H1 (cell line): ENCODE measurements around the gene MRPL40. TPM values are rescaled to one million over a fixed set of nuclear protein-coding genes. Genes with fewer than 3 reads are reported as not detected.

Experiments used
- BACH1 ChIP-seq: IDR thresholded peaks from 2 replicates; pipeline ENCODE4 v1.6.1; 2012; ENCODE audit warnings: low read length, improper control_type of control experiment
- CBX8 ChIP-seq: fragments of 300-800, 300-1000 bp; sonication (generic); IDR thresholded peaks from 2 replicates; pipeline ENCODE4 v1.7.1; 2016; ENCODE audit warnings: low read depth, low read length, borderline replicate concordance
- CEBPB ChIP-seq: IDR thresholded peaks from 2 replicates; pipeline ENCODE4 v1.6.1; 2012; ENCODE audit warnings: low read depth, low read length
- CHD2 ChIP-seq: IDR thresholded peaks from 2 replicates; pipeline ENCODE4 v1.6.1; 2012; ENCODE audit warnings: low read length, improper control_type of control experiment
- CREB1 ChIP-seq: IDR thresholded peaks from 2 replicates; pipeline ENCODE4 v1.6.1; 2012; ENCODE audit warnings: inconsistent platforms
- CTBP2 ChIP-seq: IDR thresholded peaks from 2 replicates; pipeline ENCODE4 v1.7.0; 2011; ENCODE audit warnings: borderline replicate concordance, mild to moderate bottlenecking, moderate library complexity, mixed read lengths, low read length; ENCODE audit not compliant: insufficient read depth, insufficient read length
- EZH2 ChIP-seq: fragments of 200-600 bp; sonication (generic); IDR thresholded peaks from 2 replicates; pipeline ENCODE4 v1.7.1; 2012; ENCODE audit warnings: low read depth, mild to moderate bottlenecking, moderate library complexity, low read length, inconsistent platforms; ENCODE audit not compliant: severe bottlenecking
- JUND ChIP-seq: IDR thresholded peaks from 2 replicates; pipeline ENCODE4 v1.6.1; 2011; ENCODE audit warnings: mild to moderate bottlenecking, improper control_type of control experiment, low read length
- MAFK ChIP-seq: IDR thresholded peaks from 2 replicates; pipeline ENCODE4 v1.6.1; 2012; ENCODE audit warnings: low read depth, mild to moderate bottlenecking, improper control_type of control experiment, low read length
- MAX ChIP-seq: IDR thresholded peaks from 2 replicates; pipeline ENCODE4 v1.6.1; 2012; ENCODE audit warnings: inconsistent platforms
- NANOG ChIP-seq: IDR thresholded peaks from 2 replicates; pipeline ENCODE4 v1.6.1; 2011; ENCODE audit warnings: low read length, low read depth, mild to moderate bottlenecking, inconsistent platforms; ENCODE audit not compliant: insufficient read depth, poor library complexity, severe bottlenecking
- NRF1 ChIP-seq: IDR thresholded peaks from 2 replicates; pipeline ENCODE4 v1.6.1; 2011; ENCODE audit warnings: mild to moderate bottlenecking, low read depth, low read length, improper control_type of control experiment
- PHF8 ChIP-seq: fragments of 200-600 bp; sonication (generic); conservative IDR thresholded peaks from 2 replicates; pipeline ENCODE4 v1.7.1; 2012; ENCODE audit warnings: low read depth, mild to moderate bottlenecking, inconsistent platforms, low read length, moderate library complexity
- POLR2A ChIP-seq, 2 experiments: IDR thresholded peaks; 1 replicate in 1 of 2; 2 replicates in 1 of 2; pipeline ENCODE4 v1.6.1; 2011; ENCODE audit warnings: low read depth in 2 of 2, low read length in 2 of 2, mild to moderate bottlenecking in 2 of 2; ENCODE audit errors: control extremely low read depth in 1 of 2
- RNF2 ChIP-seq: fragments of 200-900, 300-1000 bp; sonication (generic); IDR thresholded peaks from 2 replicates; pipeline ENCODE4 v1.7.1; 2016; ENCODE audit warnings: borderline replicate concordance, low read depth, mild to moderate bottlenecking, antibody characterized with exemption, low read length; ENCODE audit not compliant: poor library complexity, severe bottlenecking; ENCODE audit errors: missing control alignments
- SAP30 ChIP-seq: fragments of 300-600 bp; sonication (generic); IDR thresholded peaks from 2 replicates; pipeline ENCODE4 v1.7.1; 2012; ENCODE audit warnings: low read length, moderate library complexity, mild to moderate bottlenecking, inconsistent platforms; ENCODE audit not compliant: insufficient read depth, insufficient replicate concordance
- SIX5 ChIP-seq: IDR thresholded peaks from 2 replicates; pipeline ENCODE4 v1.6.1; 2011; ENCODE audit warnings: mild to moderate bottlenecking, low read depth, low read length
- SP1 ChIP-seq: IDR thresholded peaks from 2 replicates; pipeline ENCODE4 v1.6.1; 2011; ENCODE audit warnings: low read depth, low read length
- SUZ12 ChIP-seq: fragments of 200-600 bp; sonication (generic); IDR thresholded peaks from 2 replicates; pipeline ENCODE4 v1.6.1; 2012; ENCODE audit warnings: mild to moderate bottlenecking, inconsistent platforms, low read length, moderate library complexity, mixed read lengths
- TAF1 ChIP-seq: IDR thresholded peaks from 2 replicates; pipeline ENCODE4 v1.6.1; 2011; ENCODE audit warnings: mild to moderate bottlenecking, low read depth, low read length
- TBP ChIP-seq: IDR thresholded peaks from 2 replicates; pipeline ENCODE4 v1.6.1; 2011; ENCODE audit warnings: low read depth, low read length, improper control_type of control experiment
- ZNF274 ChIP-seq: IDR thresholded peaks from 2 replicates; pipeline ENCODE4 v1.7.0; 2012; ENCODE audit warnings: low read length, borderline replicate concordance; ENCODE audit errors: extremely low read depth
- polyA plus RNA-seq, 7 experiments: library from polyadenylated mRNA; depleted of rRNA in 3 of 7; stranded (reverse) in 5 of 7; unstranded in 2 of 7; fragments of >200 nt in 5 of 7; fragments of 200-250 nt in 2 of 7; gene quantifications; 1 replicate in 5 of 7; 2 replicates in 1 of 7; 4 replicates in 1 of 7; pipeline versions ENCODE4 v1.2.1 to v1.2.3, GENCODE V29; 2011 to 2013; ENCODE audit warnings: missing spikeins in 2 of 7, mixed read lengths in 2 of 7
- total RNA-seq: library from RNA; stranded (reverse); fragmentation: NEBNext Ultra II Directional; extraction: Animal tissue kit (Norgen Biotek cat#: 25700); gene quantifications from 2 replicates; pipeline ENCODE4 v1.2.1, GENCODE V29; 2021
- TF ChIP-seq, protein P1 (sequence below): IDR thresholded peaks from 2 replicates; pipeline ENCODE4 v1.6.1; 2012; ENCODE audit warnings: inconsistent platforms

The MRPL40 gene
- total and polyA plus RNA-seq, 2 of the 8 experiments (the other 6 are each of a cell fraction or from before 2014, with no cell fraction given): 12.4 to 14.5 TPM

DNA sequence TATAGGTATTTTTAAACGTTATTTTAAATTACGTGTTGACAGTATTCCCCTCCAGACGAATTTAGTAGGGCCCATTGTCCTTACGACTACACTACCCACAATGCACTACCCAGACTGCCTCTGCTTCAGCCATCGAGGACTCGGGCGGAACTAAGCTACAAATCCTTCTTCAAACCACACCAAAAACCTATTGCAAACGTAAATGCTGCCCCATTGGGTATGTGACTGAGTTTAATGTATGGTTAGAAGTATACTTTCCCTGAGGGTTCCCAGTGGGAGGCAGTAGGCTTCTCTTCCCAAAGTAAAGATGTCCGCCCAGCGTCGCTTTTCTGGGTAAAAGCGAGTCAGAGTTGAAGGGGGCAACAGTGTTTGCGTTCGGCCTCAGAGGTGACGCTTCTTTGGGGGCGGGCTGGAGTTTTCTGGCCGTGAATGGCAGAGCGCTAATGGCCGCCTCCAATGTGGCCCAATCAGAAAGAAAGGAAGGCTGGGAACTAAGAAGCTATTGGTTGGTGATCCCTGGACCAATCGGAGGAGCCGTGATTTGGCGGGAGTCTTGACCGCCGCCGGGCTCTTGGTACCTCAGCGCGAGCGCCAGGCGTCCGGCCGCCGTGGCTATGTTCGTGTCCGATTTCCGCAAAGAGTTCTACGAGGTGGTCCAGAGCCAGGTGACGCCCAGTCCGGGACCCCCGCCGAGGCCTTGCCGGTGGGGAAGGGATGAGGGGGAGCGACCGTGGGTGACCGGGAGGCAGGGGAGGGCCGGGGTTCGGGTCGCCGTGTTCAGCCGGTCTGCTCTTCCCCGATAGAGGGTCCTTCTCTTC, 47.2 kb downstream of the MRPL40 start, which contains the start of gene CDC45 (continued):
- peak; percentile 74 for TF ChIP-seq NANOG
- peak; percentile 76 for TF ChIP-seq SIX5
- TF ChIP-seq SUZ12: no peak
- TF ChIP-seq MAFK: no peak
- no peak for TF ChIP-seq JUND
- peak; percentile 67 for TF ChIP-seq TBP
- TF ChIP-seq EZH2: no peak
- no peak for TF ChIP-seq SAP30
- TF ChIP-seq ZNF274: no peak
- TF ChIP-seq CTBP2: no peak
- TF ChIP-seq CEBPB: no peak
- TF ChIP-seq NRF1: no peak
- no peak for TF ChIP-seq CBX8
- TF ChIP-seq CREB1: peak; percentile 85
- no peak for TF ChIP-seq RNF2
- peak; percentile 81 for TF ChIP-seq MAX
- TF ChIP-seq SP1: peak; percentile 94
- TF ChIP-seq TAF1: peak; percentile 88
- peak; percentile 90 for TF ChIP-seq PHF8
- TF ChIP-seq POLR2A (IDR thresholded peaks at IDR 0.05; ENCODE audit: control extremely low read depth in 1 of 2, low read depth in 2 of 2, low read length in 2 of 2): peak; percentile 73 to 86
- TF ChIP-seq CHD2: peak; percentile 62; the same call in 1 of the 2 replicates
- TF ChIP-seq, protein P1, sequence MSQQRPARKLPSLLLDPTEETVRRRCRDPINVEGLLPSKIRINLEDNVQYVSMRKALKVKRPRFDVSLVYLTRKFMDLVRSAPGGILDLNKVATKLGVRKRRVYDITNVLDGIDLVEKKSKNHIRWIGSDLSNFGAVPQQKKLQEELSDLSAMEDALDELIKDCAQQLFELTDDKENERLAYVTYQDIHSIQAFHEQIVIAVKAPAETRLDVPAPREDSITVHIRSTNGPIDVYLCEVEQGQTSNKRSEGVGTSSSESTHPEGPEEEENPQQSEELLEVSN: peak; percentile 97
- no peak for TF ChIP-seq BACH1
